ENCODE results near the gene IKZF2. TPM values are rescaled to one million over a fixed set of nuclear protein-coding genes. Genes with fewer than 3 reads are reported as not detected.

IKZF2 gene
- total RNA-seq, 1 experiment from 2014 or later: 8.8 TPM

DNA sequence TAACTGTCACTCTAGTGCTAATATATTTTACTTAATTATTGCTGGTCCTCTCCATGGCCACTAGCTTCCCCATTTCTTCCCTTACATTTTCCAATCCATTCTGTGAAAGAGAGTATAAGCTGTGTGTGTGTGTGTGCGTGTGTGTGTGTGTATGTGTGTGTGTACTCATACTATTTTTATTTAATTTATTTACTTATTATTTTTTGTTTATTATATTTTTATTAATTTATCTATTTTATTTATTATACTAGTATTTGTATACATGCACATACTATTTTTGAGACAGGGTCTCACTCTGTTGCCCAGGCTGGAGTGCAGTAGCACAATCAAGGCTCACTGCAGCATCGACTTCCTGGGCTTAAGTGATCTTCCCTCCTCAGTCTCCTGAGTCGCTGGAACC lies 59.6 kb downstream of the IKZF2 start:
- no TSS peak for BruUV-seq (replicated peaks)
- Mint-ChIP-seq H3K4me3 (ENCODE audit: unreplicated experiment) (no peak overlapping the region), H3K36me3 (ENCODE audit: insufficient read depth, unreplicated experiment) (no peaks in the 10 kb centered on the region), H3K9me3 (ENCODE audit: unreplicated experiment) (no peaks in the 10 kb centered on the region), H3K27ac (ENCODE audit: low read depth, unreplicated experiment) (no peak overlapping the region), H3K27me3 (ENCODE audit: insufficient read depth, unreplicated experiment) (no peaks in the 10 kb centered on the region), H3K4me1 (ENCODE audit: insufficient read depth, unreplicated experiment) (peaks cover 11% of the 10 kb centered on the region)
- CTCF ChIA-PET: interaction anchor here (1.0 kb wide), 1 partner anchor 14 kb away, joined by 3 read pairs; no protein-coding TSS in a partner anchor
- intact Hi-C loops (cut with micrococcal nuclease): no loop called here
- TF ChIP-seq, protein P1, sequence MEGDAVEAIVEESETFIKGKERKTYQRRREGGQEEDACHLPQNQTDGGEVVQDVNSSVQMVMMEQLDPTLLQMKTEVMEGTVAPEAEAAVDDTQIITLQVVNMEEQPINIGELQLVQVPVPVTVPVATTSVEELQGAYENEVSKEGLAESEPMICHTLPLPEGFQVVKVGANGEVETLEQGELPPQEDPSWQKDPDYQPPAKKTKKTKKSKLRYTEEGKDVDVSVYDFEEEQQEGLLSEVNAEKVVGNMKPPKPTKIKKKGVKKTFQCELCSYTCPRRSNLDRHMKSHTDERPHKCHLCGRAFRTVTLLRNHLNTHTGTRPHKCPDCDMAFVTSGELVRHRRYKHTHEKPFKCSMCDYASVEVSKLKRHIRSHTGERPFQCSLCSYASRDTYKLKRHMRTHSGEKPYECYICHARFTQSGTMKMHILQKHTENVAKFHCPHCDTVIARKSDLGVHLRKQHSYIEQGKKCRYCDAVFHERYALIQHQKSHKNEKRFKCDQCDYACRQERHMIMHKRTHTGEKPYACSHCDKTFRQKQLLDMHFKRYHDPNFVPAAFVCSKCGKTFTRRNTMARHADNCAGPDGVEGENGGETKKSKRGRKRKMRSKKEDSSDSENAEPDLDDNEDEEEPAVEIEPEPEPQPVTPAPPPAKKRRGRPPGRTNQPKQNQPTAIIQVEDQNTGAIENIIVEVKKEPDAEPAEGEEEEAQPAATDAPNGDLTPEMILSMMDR (IDR thresholded peaks at IDR 0.05; ENCODE audit: unreplicated experiment): no peak
- DNase-seq (ENCODE audit: unreplicated experiment): no peak
- POLR2A ChIA-PET: no interaction called here

DNA sequence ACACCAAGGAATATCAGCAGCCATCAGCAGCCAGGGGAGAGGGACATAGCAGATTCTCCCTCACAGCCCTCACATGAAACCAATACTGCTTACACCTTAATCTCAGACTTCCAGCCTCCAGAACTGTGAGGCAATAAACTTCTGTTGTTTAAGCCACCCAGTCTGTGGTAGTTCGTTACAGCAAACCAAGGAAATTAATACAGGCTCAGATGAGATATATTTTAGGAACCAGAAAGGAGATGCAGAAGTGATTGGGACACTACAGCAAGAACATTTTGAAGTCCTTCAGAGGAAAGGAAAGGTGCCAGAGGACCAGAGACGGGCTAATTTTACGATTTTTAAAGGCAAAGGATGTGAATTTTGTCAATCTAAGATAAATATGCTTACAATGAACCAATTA lies 60.6 kb downstream of the IKZF2 start:
- H3K27me3 Mint-ChIP-seq (ENCODE audit: insufficient read depth, unreplicated experiment): no peaks in the 10 kb centered on the region
- H3K27ac Mint-ChIP-seq (ENCODE audit: low read depth, unreplicated experiment): no peak overlapping the region
- no peak for DNase-seq (ENCODE audit: unreplicated experiment)
- intact Hi-C loops (cut with micrococcal nuclease): no loop called here
- BruUV-seq (replicated peaks): no TSS peak
- TF ChIP-seq, protein P1 (IDR thresholded peaks at IDR 0.05; ENCODE audit: unreplicated experiment): no peak
- ChIA-PET POLR2A (no interaction called here), CTCF (interaction anchor here (1.0 kb wide), 1 partner anchor 15 kb away, joined by 3 read pairs; no protein-coding TSS in a partner anchor)
- no peaks in the 10 kb centered on the region for H3K36me3 Mint-ChIP-seq (ENCODE audit: insufficient read depth, unreplicated experiment)
- H3K4me1 Mint-ChIP-seq (ENCODE audit: insufficient read depth, unreplicated experiment): peaks cover 11% of the 10 kb centered on the region
- no peak overlapping the region for H3K4me3 Mint-ChIP-seq (ENCODE audit: unreplicated experiment)
- no peaks in the 10 kb centered on the region for H3K9me3 Mint-ChIP-seq (ENCODE audit: unreplicated experiment)

DNA sequence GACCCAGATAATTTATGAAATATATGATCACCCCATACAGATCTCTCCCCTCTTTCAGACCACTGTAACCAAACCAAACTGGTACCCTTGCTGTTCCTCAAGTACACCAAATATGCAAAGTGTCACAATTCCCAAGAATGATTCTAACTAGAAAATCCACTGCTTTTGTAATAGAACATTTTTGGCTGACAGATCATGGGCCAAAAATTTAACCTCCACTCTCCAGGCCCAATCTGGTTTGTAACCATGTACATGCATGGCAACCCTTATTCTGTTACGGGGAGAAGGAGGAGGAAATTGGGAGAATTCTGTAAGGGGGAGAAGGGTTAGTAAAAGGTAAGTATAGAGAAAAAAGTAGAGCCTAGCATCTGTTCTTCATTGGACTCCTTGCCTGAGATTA lies 62.0 kb downstream of the IKZF2 start:
- no peaks in the 10 kb centered on the region for H3K36me3 Mint-ChIP-seq (ENCODE audit: insufficient read depth, unreplicated experiment)
- no peak overlapping the region for H3K4me3 Mint-ChIP-seq (ENCODE audit: unreplicated experiment)
- no peak overlapping the region for H3K27ac Mint-ChIP-seq (ENCODE audit: low read depth, unreplicated experiment)
- no TSS peak for BruUV-seq (replicated peaks)
- no peaks in the 10 kb centered on the region for H3K9me3 Mint-ChIP-seq (ENCODE audit: unreplicated experiment)
- peaks cover 11% of the 10 kb centered on the region for H3K4me1 Mint-ChIP-seq (ENCODE audit: insufficient read depth, unreplicated experiment)
- intact Hi-C loops (cut with micrococcal nuclease): no loop called here
- CTCF ChIA-PET: no interaction called here
- TF ChIP-seq, protein P1 (IDR thresholded peaks at IDR 0.05; ENCODE audit: unreplicated experiment): no peak
- POLR2A ChIA-PET: no interaction called here
- no peaks in the 10 kb centered on the region for H3K27me3 Mint-ChIP-seq (ENCODE audit: insufficient read depth, unreplicated experiment)
- DNase-seq (ENCODE audit: unreplicated experiment): no peak

DNA sequence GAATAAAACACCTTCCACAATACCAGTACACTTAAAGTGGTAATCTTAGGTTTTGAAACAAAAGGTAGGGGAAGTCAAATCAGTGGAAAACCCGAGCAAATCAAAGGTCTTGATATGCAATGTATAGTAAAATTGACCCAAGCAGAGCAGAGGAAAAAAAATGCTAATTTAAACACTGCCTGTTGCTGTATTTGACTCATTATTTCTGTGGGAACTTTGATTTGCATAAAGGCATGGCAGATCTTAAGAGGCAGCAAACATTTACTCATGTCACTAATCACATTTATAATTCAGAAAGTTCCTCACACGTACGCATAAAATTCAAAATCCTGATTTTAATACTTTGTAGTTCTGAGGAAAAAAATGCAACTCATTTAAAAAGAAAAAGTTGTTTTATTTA lies 64.4 kb downstream of the IKZF2 start:
- Mint-ChIP-seq H3K27me3 (ENCODE audit: insufficient read depth, unreplicated experiment) (no peaks in the 10 kb centered on the region), H3K9me3 (ENCODE audit: unreplicated experiment) (no peaks in the 10 kb centered on the region), H3K4me1 (ENCODE audit: insufficient read depth, unreplicated experiment) (peaks cover 11% of the 10 kb centered on the region), H3K36me3 (ENCODE audit: insufficient read depth, unreplicated experiment) (no peaks in the 10 kb centered on the region), H3K4me3 (ENCODE audit: unreplicated experiment) (no peak overlapping the region), H3K27ac (ENCODE audit: low read depth, unreplicated experiment) (no peak overlapping the region)
- intact Hi-C loops (cut with micrococcal nuclease): no loop called here
- DNase-seq (ENCODE audit: unreplicated experiment): no peak
- CTCF ChIA-PET: no interaction called here
- BruUV-seq (replicated peaks): no TSS peak
- POLR2A ChIA-PET: no interaction called here
- TF ChIP-seq, protein P1 (IDR thresholded peaks at IDR 0.05; ENCODE audit: unreplicated experiment): no peak
